Nephron progenitor cell (in vitro differentiated cells): ENCODE results near the gene HPD.
A peak's percentile ranks its signal among the peaks of the same experiment; 100 is the strongest.

Experiments used
- DNase-seq: peaks from one replicate; pipeline ENCODE4 v3.0.0; 2021
- H3K27ac Mint-ChIP-seq: 2 replicates; pipeline ENCODE4 v1.8.0; 2021; ENCODE audit warnings: mild to moderate bottlenecking, moderate library complexity, mixed read lengths
- H3K27me3 Mint-ChIP-seq: 2 replicates; pipeline ENCODE4 v1.8.0; 2021; ENCODE audit warnings: mild to moderate bottlenecking, low read depth, mixed read lengths; ENCODE audit not compliant: poor library complexity
- H3K36me3 Mint-ChIP-seq: 2 replicates; pipeline ENCODE4 v1.8.0; 2021; ENCODE audit warnings: low read depth, mixed read lengths
- H3K4me1 Mint-ChIP-seq: 2 replicates; pipeline ENCODE4 v1.8.0; 2021; ENCODE audit warnings: mixed read lengths
- H3K4me3 Mint-ChIP-seq: 2 replicates; pipeline ENCODE4 v1.8.0; 2021; ENCODE audit warnings: mild to moderate bottlenecking, moderate library complexity, mixed read lengths
- H3K9me3 Mint-ChIP-seq: 2 replicates; pipeline ENCODE4 v1.8.0; 2021; ENCODE audit warnings: mild to moderate bottlenecking, moderate library complexity, mixed read lengths
- CTCF ChIP-seq: fragments of 200-600 bp; sonication (generic); IDR thresholded peaks from 2 replicates; pipeline ENCODE4 v1.5.0; 2021; ENCODE audit warnings: antibody characterized with exemption

The HPD gene

GRCh38 chr12:121796855-121797751 is 61.6 kb downstream of the HPD start:
- H3K4me3 Mint-ChIP-seq, result peak overlapping the region; percentile 79
- DNase-seq, result peak; percentile 88
- H3K27ac Mint-ChIP-seq, result peak overlapping the region; percentile 81
- peaks cover 66% of the 10 kb centered on the region for H3K4me1 Mint-ChIP-seq
- peaks cover 4% of the 10 kb centered on the region for H3K36me3 Mint-ChIP-seq
- H3K9me3 Mint-ChIP-seq, result no peaks in the 10 kb centered on the region
- H3K27me3 Mint-ChIP-seq, result peaks cover 5% of the 10 kb centered on the region
- TF ChIP-seq CTCF, result no peak

GRCh38 chr12:121795034-121795968 is 63.4 kb downstream of the HPD start:
- Mint-ChIP-seq H3K36me3 (peaks cover 4% of the 10 kb centered on the region), H3K4me3 (peak overlapping the region; percentile 75), H3K4me1 (peaks cover 74% of the 10 kb centered on the region), H3K27ac (peak overlapping the region; percentile 81), H3K9me3 (no peaks in the 10 kb centered on the region), H3K27me3 (peaks cover 8% of the 10 kb centered on the region)
- peak; percentile 87 for TF ChIP-seq CTCF
- DNase-seq, result peak; percentile 92

GRCh38 chr12:121794534-121795033 is 64.1 kb downstream of the HPD start:
- H3K4me3 Mint-ChIP-seq, result peak overlapping the region; percentile 75
- H3K27ac Mint-ChIP-seq, result peak overlapping the region; percentile 96
- peaks cover 4% of the 10 kb centered on the region for H3K36me3 Mint-ChIP-seq
- TF ChIP-seq CTCF, result no peak
- H3K27me3 Mint-ChIP-seq, result peaks cover 9% of the 10 kb centered on the region
- no peaks in the 10 kb centered on the region for H3K9me3 Mint-ChIP-seq
- no peak for DNase-seq
- H3K4me1 Mint-ChIP-seq, result peaks cover 81% of the 10 kb centered on the region

GRCh38 chr12:121793838-121794533 is 64.7 kb downstream of the HPD start:
- peak overlapping the region; percentile 96 for H3K27ac Mint-ChIP-seq
- H3K4me1 Mint-ChIP-seq, result peaks cover 83% of the 10 kb centered on the region
- peak overlapping the region; percentile 75 for H3K4me3 Mint-ChIP-seq
- DNase-seq, result peak; percentile 91
- H3K9me3 Mint-ChIP-seq, result no peaks in the 10 kb centered on the region
- peaks cover 4% of the 10 kb centered on the region for H3K36me3 Mint-ChIP-seq
- peaks cover 9% of the 10 kb centered on the region for H3K27me3 Mint-ChIP-seq
- peak; percentile 99 for TF ChIP-seq CTCF

GRCh38 chr12:121793440-121793837 is 65.2 kb downstream of the HPD start, which contains the start of gene RHOF:
RHOF (minus strand) TSS chr12:121793688; CDS start chr12:121793633, 55 bp downstream.
- peaks cover 4% of the 10 kb centered on the region for H3K36me3 Mint-ChIP-seq
- DNase-seq, result peak; percentile 64
- TF ChIP-seq CTCF, result no peak

More at GRCh38 chr12:121793440-121793837, 65.2 kb downstream of the HPD start, which contains the start of gene RHOF:
- peaks cover 77% of the 10 kb centered on the region for H3K4me1 Mint-ChIP-seq
- peaks cover 9% of the 10 kb centered on the region for H3K27me3 Mint-ChIP-seq
- peak within 1 kb of the TSS; percentile 96 for H3K27ac Mint-ChIP-seq
- no peaks in the 10 kb centered on the region for H3K9me3 Mint-ChIP-seq
- H3K4me3 Mint-ChIP-seq, result peak within 1 kb of the TSS; percentile 82
